Esophagus squamous epithelium (tissue), 5 donors: ENCODE results near the gene ZP3. TPM values are rescaled to one million over a fixed set of nuclear protein-coding genes. Genes with fewer than 3 reads are reported as not detected.
A peak's percentile ranks its signal among the peaks of the same experiment; 100 is the strongest.
"Not testable (repeated sequence)": the region's sequence is repeated elsewhere in the genome, so short reads cannot be mapped to it uniquely, and the experiment has no call there.

ENCODE experiments used
- DNase-seq: peaks from one replicate; lab custom pipeline; 2025; lab: John Stamatoyannopoulos, UW
- H3K27ac ChIP-seq, 4 donors: fragments of 200-600 bp; sonication (generic); one replicate each; pipeline ENCODE4 v1.5.1; 2016 to 2019; ENCODE audit warnings: mild to moderate bottlenecking in 1 of 4
- H3K27me3 ChIP-seq, 4 donors: fragments of 200-600 bp; sonication (generic); 1 replicate in 3 of 4; 2 replicates in 1 of 4; pipeline versions ENCODE4 v1.5.1 to v1.6.0; 2017 to 2021; ENCODE audit warnings: antibody characterized with exemption in 1 of 4
- H3K36me3 ChIP-seq, 3 donors: fragments of 200-600 bp; sonication (generic); one replicate each; pipeline ENCODE4 v1.5.1; 2016 to 2019
- H3K4me1 ChIP-seq, 3 donors: fragments of 200-600 bp; sonication (generic); one replicate each; pipeline ENCODE4 v1.5.1; 2017 to 2019
- H3K4me3 ChIP-seq, 4 donors: fragments of 200-600 bp; sonication (generic); 1 replicate in 3 of 4; 2 replicates in 1 of 4; pipeline ENCODE4 v1.5.1; 2016 to 2019; ENCODE audit warnings: mild to moderate bottlenecking in 2 of 4, moderate library complexity in 1 of 4
- H3K9me3 ChIP-seq, 3 donors: fragments of 200-600 bp; sonication (generic); one replicate each; pipeline ENCODE4 v1.5.1; 2016 to 2019
- POLR2A ChIP-seq, 4 donors: fragments of 450-650 bp; IDR thresholded peaks; one replicate each; pipeline ENCODE4 v1.6.1; 2017; ENCODE audit warnings: antibody characterized with exemption in 4 of 4, mild to moderate bottlenecking in 4 of 4, moderate library complexity in 3 of 4
- WGBS, 2 donors: methylation state at CpG; one replicate each; pipeline ENCODE4 v1.1.5; 2018; 5-methylcytosine and 5-hydroxymethylcytosine counted together
- intact Hi-C: fragments of 100-400 bp; cut with DNase I; formaldehyde crosslinking; loops from one replicate; pipeline ENCODE4 v1.15.0; 2022
- total RNA-seq, 4 donors: library from RNA; depleted of rRNA; stranded (reverse); fragments of >200 nt; gene quantifications; one replicate each; pipeline ENCODE4 v1.1.0, GENCODE V29; 2016
- TF ChIP-seq, protein P1 (sequence below), 6 experiments: fragments of 450-650 bp in 4 of 6; fragments of 200-600 bp in 2 of 6; sonication (generic) in 2 of 6; IDR thresholded peaks; one replicate each; pipeline ENCODE4 v1.5.1; 2016 to 2019; ENCODE audit warnings: antibody characterized with exemption in 6 of 6, mild to moderate bottlenecking in 4 of 6, moderate library complexity in 4 of 6
- donor health status: DM: yes; HTN: yes; CAD: no.

ZP3 gene
- total RNA-seq, 4 donors from 2014 or later = 3.8 to 7.9 (median 4.4) TPM

DNA sequence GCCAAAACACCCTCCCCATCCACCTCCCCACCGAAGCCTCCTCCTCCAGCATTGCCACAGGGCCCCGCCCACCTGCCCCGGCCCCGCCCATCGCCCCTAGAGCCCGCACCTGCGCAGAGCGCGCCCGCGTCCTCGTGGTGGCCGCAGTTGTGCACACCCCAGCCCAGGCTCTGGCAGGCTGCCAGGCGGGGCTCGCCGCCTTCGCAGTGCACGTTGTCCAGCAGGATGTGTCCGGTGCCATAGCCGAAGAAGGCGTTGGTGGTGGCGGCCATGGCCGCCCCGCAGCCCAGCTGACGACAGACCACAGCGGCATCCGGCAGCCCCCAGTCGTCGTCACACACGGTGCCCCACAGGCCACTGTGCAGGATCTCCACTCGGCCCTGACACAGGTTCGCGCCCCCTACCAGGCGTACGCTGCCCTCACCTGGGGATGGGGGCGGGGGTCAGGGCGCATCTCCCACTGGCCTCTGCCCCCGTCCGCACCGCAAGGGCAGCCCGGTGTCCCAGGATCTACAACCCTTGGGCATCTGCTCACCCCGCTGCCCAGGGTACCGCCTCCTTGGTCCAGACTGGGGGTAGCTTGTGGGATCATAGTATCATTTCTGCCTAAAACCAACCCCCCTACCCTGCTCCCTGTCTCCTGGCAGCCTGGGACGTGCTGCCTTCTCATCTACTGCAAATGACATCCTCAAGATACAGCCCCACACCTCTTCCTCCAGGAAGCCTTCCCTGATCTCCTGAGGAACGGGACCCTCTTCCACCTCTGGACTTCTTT is 27.2 kb upstream of the ZP3 start:
- Histone ChIP-seq H3K27ac (peak overlapping the region; percentile 0 to 53 (median 18)), H3K4me3 (peak overlapping the region; percentile 42 to 68 (median 50)), H3K4me1 (peaks cover 14 to 36% (median 22%) of the 10 kb centered on the region in 3 donors), H3K9me3 (no peaks in the 10 kb centered on the region), H3K27me3 (no peaks in the 10 kb centered on the region), H3K36me3 (no peaks in the 10 kb centered on the region)
- TF ChIP-seq POLR2A (IDR thresholded peaks at IDR 0.05) = peak in 1 of 4 donors; percentile 12
- TF ChIP-seq, protein P1, sequence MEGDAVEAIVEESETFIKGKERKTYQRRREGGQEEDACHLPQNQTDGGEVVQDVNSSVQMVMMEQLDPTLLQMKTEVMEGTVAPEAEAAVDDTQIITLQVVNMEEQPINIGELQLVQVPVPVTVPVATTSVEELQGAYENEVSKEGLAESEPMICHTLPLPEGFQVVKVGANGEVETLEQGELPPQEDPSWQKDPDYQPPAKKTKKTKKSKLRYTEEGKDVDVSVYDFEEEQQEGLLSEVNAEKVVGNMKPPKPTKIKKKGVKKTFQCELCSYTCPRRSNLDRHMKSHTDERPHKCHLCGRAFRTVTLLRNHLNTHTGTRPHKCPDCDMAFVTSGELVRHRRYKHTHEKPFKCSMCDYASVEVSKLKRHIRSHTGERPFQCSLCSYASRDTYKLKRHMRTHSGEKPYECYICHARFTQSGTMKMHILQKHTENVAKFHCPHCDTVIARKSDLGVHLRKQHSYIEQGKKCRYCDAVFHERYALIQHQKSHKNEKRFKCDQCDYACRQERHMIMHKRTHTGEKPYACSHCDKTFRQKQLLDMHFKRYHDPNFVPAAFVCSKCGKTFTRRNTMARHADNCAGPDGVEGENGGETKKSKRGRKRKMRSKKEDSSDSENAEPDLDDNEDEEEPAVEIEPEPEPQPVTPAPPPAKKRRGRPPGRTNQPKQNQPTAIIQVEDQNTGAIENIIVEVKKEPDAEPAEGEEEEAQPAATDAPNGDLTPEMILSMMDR (IDR thresholded peaks at IDR 0.05) = no peak
- intact Hi-C loops = no loop called here
- WGBS, 2 donors = 20 to 66% methylated on average over 2 to 10 of the region's 45 CpGs
- DNase-seq = peak; percentile 15

DNA sequence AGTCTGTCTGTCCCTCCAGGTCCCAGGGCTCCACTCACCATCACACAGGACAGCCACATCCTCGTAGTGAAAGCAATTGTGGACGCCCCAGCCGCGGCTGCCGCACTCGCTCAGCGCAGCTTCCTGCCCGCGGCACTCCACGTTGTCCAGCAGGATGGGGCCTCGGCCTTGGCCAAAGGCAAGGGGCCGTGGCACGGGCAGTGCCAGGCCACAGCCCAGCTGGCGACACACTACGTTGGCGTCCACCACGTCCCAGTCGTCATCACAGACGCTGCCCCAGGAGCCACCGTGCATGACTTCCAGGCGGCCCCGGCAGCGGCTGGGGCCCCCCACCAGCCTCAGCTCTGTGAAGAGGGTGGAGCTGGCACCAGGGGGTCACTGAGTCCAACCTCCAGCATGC is 24.5 kb upstream of the ZP3 start:
- intact Hi-C loops = no loop called here
- no peaks in the 10 kb centered on the region for H3K36me3 ChIP-seq
- WGBS, 2 donors = 95% methylated on average over 7 of the region's 23 CpGs; no CpG with 5 or more reads in 1 of the 2 donors

DNA sequence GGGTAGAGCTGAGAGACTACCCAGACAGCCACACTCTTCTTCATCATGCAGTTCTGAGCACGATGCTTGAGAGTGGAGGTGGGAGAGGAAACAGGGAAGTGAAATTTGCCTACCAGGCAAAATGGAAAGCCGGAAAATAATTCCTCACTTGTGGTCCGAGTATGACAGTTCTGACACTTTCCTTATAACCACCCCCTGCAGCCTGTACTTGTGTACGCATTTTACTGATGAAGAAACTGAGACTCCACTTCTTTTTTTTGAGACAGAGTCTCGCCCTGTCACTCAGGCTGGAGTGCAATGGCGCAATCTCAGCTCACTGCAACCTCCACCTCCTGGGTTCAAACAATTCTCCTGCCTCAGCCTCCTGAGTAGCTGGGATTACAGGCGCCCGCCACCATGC is 21.7 kb upstream of the ZP3 start:
- H3K9me3 ChIP-seq = not testable (repeated sequence)
- 74 to 80% methylated on average over 8 of the region's 8 CpGs for WGBS, 2 donors
- H3K27ac ChIP-seq = peak overlapping the region in 1 of 4 donors; percentile 34

More for the DNA sequence above, 24.5 kb upstream of the ZP3 start:
- H3K9me3 ChIP-seq = no peaks in the 10 kb centered on the region
- peaks cover 3 to 20% (median 13%) of the 10 kb centered on the region in 3 donors for H3K4me1 ChIP-seq
- DNase-seq = no peak
- no peak overlapping the region for H3K4me3 ChIP-seq
- TF ChIP-seq, protein P1 (IDR thresholded peaks at IDR 0.05) = no peak
- no peak for TF ChIP-seq POLR2A (IDR thresholded peaks at IDR 0.05)
- H3K27ac ChIP-seq = no peak overlapping the region
- no peaks in the 10 kb centered on the region for H3K27me3 ChIP-seq

DNA sequence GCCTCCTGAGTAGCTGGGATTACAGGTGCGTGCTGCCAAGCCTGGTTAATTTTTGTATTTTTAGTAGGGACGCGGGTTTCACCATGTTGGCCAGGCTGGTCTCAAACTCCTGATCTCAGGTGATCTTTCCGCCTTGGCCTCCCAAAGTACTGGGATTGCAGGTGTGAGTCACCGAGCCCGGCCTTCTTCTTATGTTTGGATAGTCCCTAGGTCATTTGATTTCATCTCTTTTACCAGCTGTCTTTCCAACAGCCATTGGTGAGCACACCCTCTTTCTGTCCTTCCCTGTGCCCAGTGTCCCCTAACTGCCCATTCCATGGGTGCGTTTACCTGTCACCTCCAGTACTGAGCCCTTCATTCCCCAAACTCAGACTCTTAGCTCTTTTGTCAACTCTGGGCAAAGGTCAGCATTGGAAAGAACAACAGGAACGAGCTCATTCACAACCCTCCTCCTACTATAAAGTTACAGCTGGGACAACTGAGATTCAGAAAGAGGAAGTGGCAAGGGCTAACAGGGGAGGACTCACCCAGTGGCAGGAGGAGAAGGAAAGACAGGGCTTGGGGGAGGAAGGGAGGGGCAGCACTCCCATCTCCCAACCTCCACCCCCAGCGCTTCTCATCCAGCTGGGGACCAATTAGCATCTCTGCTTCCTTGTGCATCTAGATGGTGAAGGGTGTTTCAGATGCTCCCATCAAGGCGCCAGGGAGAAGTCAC is 20.8 kb upstream of the ZP3 start:
- WGBS, 2 donors = 82 to 83% methylated on average over 9 to 10 of the region's 10 CpGs
- DNase-seq = no peak

More for the DNA sequence above, 21.7 kb upstream of the ZP3 start:
- DNase-seq, H3K4me1 ChIP-seq, H3K27me3 ChIP-seq, H3K4me3 ChIP-seq, intact Hi-C loops, H3K36me3 ChIP-seq: not testable (repeated sequence)

DNA sequence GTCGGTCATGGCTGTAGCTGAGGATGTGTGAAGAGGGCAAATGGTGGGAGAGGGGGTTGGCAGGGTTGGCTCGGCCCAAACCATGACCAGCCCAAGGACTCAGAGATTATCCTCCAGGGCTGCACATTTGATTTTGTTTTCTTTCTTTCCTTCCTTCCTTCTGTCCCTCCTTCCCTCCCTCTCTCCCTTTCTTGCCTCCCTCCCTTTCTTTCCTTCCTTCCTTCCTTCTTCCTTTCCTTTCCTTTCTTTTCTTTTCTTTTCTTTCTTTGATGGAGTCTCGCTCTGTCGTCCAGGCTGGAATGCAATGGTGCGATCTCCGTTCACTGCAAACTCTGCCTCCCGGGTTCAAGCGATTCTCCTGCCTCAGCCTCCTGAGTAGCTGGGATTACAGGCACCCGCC is 19.0 kb upstream of the ZP3 start:
- H3K4me3 ChIP-seq = no peak overlapping the region
- WGBS, 2 donors = 85 to 94% methylated on average over 9 of the region's 9 CpGs

More for the DNA sequence above, 20.8 kb upstream of the ZP3 start:
- no peak for TF ChIP-seq POLR2A (IDR thresholded peaks at IDR 0.05)
- TF ChIP-seq, protein P1 (IDR thresholded peaks at IDR 0.05) = no peak
- Histone ChIP-seq H3K27me3 (no peaks in the 10 kb centered on the region), H3K36me3 (no peaks in the 10 kb centered on the region), H3K9me3 (no peaks in the 10 kb centered on the region), H3K4me1 (no peaks in the 10 kb centered on the region), H3K4me3 (no peak overlapping the region), H3K27ac (peak overlapping the region in 2 of 4 donors; percentile 17 to 34)
- intact Hi-C loops = no loop called here

More for the DNA sequence above, 19.0 kb upstream of the ZP3 start:
- Histone ChIP-seq H3K9me3 (no peaks in the 10 kb centered on the region), H3K27me3 (no peaks in the 10 kb centered on the region), H3K27ac (no peak overlapping the region), H3K4me1 (no peaks in the 10 kb centered on the region), H3K36me3 (no peaks in the 10 kb centered on the region)
- TF ChIP-seq POLR2A (IDR thresholded peaks at IDR 0.05) = no peak
- TF ChIP-seq, protein P1 (IDR thresholded peaks at IDR 0.05) = no peak
- DNase-seq = no peak
- intact Hi-C loops = no loop called here
